GM21360 (cell line): ENCODE data around the gene KIAA0513.

ENCODE experiments used
- ATAC-seq: cut with Tn5 transposase; IDR thresholded peaks from one replicate; pipeline ENCODE4 v1.9.1; 2021; ENCODE audit warnings: mild to moderate bottlenecking, moderate library complexity; ENCODE audit not compliant: unreplicated experiment

The KIAA0513 gene

GRCh38 chr16:85067426-85067825, 39.8 kb downstream of the KIAA0513 start:
- ATAC-seq, result no peak

- ATAC-seq, result no peak
These were observed 41.2 kb downstream of the KIAA0513 start for GRCh38 chr16:85068746-85069145.

- ATAC-seq, result no peak
These were observed 41.6 kb downstream of the KIAA0513 start for GRCh38 chr16:85069171-85069570.

- no peak for ATAC-seq
These were observed 44.7 kb downstream of the KIAA0513 start for GRCh38 chr16:85072076-85072860.

GRCh38 chr16:85072947-85073346, 45.4 kb downstream of the KIAA0513 start:
- ATAC-seq, result no peak

GRCh38 chr16:85074225-85074914, 46.8 kb downstream of the KIAA0513 start:
- ATAC-seq, result no peak

GRCh38 chr16:85075236-85075924, 47.8 kb downstream of the KIAA0513 start:
- ATAC-seq, result no peak

GRCh38 chr16:85077039-85077438, 49.4 kb downstream of the KIAA0513 start:
- no peak for ATAC-seq

- ATAC-seq, result no peak
These were observed 50.1 kb downstream of the KIAA0513 start for GRCh38 chr16:85077576-85078125.

- no peak for ATAC-seq
These were observed 50.6 kb downstream of the KIAA0513 start for GRCh38 chr16:85078226-85078625.

- no peak for ATAC-seq
These were observed 51.4 kb downstream of the KIAA0513 start for GRCh38 chr16:85078952-85079351.

GRCh38 chr16:85079785-85080570, 52.4 kb downstream of the KIAA0513 start:
- ATAC-seq, result no peak

GRCh38 chr16:85081038-85081437, 53.4 kb downstream of the KIAA0513 start:
- no peak for ATAC-seq

- ATAC-seq, result no peak
These were observed 54.2 kb downstream of the KIAA0513 start for GRCh38 chr16:85081765-85082164.

GRCh38 chr16:85082173-85083050, 54.8 kb downstream of the KIAA0513 start:
- no peak for ATAC-seq

GRCh38 chr16:85083051-85083639, 55.5 kb downstream of the KIAA0513 start:
- no peak for ATAC-seq

GRCh38 chr16:85084841-85085510, 57.4 kb downstream of the KIAA0513 start:
- no peak for ATAC-seq

- no peak for ATAC-seq
These were observed 58.1 kb downstream of the KIAA0513 start for GRCh38 chr16:85085721-85086120.
